Daoy (cell line): Measurements from ENCODE around the gene CRIP2. TPM values are rescaled to one million over a fixed set of nuclear protein-coding genes. Genes with fewer than 3 reads are reported as not detected.

Experiments used
- DNase-seq: peaks from one replicate; pipeline ENCODE4 v3.0.0-alpha.2; 2015; ENCODE audit warnings: low read depth
- total RNA-seq: library from RNA; depleted of rRNA; stranded (reverse); fragments of >200 nt; shearing (Covaris generic); gene quantifications from 2 replicates; pipeline ENCODE4 v1.2.3, GENCODE V29; 2014

CRIP2 gene
- total RNA-seq, 1 experiment from 2014 or later: 94.1 TPM

- no peak for DNase-seq
Measured at GRCh38 chr14:105461903-105462302, 12.7 kb upstream of the CRIP2 start.

- no peak for DNase-seq
Measured at GRCh38 chr14:105464501-105464900, 10.1 kb upstream of the CRIP2 start.

- DNase-seq: peak; percentile 45
Measured at GRCh38 chr14:105465209-105466031, 9.2 kb upstream of the CRIP2 start.

- no peak for DNase-seq
Measured at GRCh38 chr14:105466531-105467248, 7.9 kb upstream of the CRIP2 start.

GRCh38 chr14:105467249-105467941 lies 7.2 kb upstream of the CRIP2 start:
- DNase-seq: no peak

- no peak for DNase-seq
Measured at GRCh38 chr14:105467942-105468471, 6.6 kb upstream of the CRIP2 start.

- DNase-seq: no peak
Measured at GRCh38 chr14:105468621-105469241, 5.9 kb upstream of the CRIP2 start.

GRCh38 chr14:105469456-105470349 lies 4.9 kb upstream of the CRIP2 start:
- no peak for DNase-seq

GRCh38 chr14:105470350-105471296 lies 4.0 kb upstream of the CRIP2 start:
- DNase-seq: no peak

- no peak for DNase-seq
Measured at GRCh38 chr14:105471297-105471821, 3.3 kb upstream of the CRIP2 start.

GRCh38 chr14:105471823-105472485 lies 2.7 kb upstream of the CRIP2 start:
- no peak for DNase-seq

- no peak for DNase-seq
Measured at GRCh38 chr14:105472486-105472991, 2.1 kb upstream of the CRIP2 start.

GRCh38 chr14:105473033-105473676 lies 1.5 kb upstream of the CRIP2 start:
- no peak for DNase-seq

- peak; percentile 94 for DNase-seq
Measured at GRCh38 chr14:105473677-105474482, 741 bp upstream of the CRIP2 start.

GRCh38 chr14:105475269-105476096 lies 862 bp downstream of the CRIP2 start:
- peak; percentile 83 for DNase-seq
